Left colon (tissue), 2 donors: ENCODE measurements around the gene UBIAD1. TPM values are rescaled to one million over a fixed set of nuclear protein-coding genes. Genes with fewer than 3 reads are reported as not detected.
A peak's percentile ranks its signal among the peaks of the same experiment; 100 is the strongest.

Source experiments
- ATAC-seq: fragments of 200-7000 bp; cut with Tn5 transposase; one replicate; pipeline ENCODE4 v1.9.1; 2020; ENCODE audit warnings: mild to moderate bottlenecking, moderate library complexity
- DNase-seq, 2 donors: peaks; one replicate each; pipeline ENCODE4 v3.0.0-alpha.2; 2020
- intact Hi-C, 2 donors: fragments of 100-400 bp; cut with DNase I in 1 of 2; cut with micrococcal nuclease in 1 of 2; formaldehyde crosslinking; loops; one replicate each; pipeline versions ENCODE4 v1.11.2 to v1.14.0; 2022; cut with DNase I, micrococcal nuclease
- total RNA-seq, 2 donors: library from RNA; stranded (reverse); fragmentation: NEBNext Ultra II Directional; extraction: Animal tissue kit (Norgen Biotek cat#: 25700); gene quantifications; one replicate each; pipeline ENCODE4 v1.2.1, GENCODE V29; 2021
- donor health status: DM: no; HTN: no; CAD: no.
- donor health status: DM: yes; HTN: yes; CAD: no.

UBIAD1 gene
- total RNA-seq, 2 donors from 2014 or later: 11.0 to 12.4 TPM

GRCh38 chr1:11333631-11334030 is 60.6 kb downstream of the UBIAD1 start:
- ATAC-seq (no peak), DNase-seq (no peak)
- intact Hi-C loops: no loop called here

GRCh38 chr1:11334261-11334804 is 61.3 kb downstream of the UBIAD1 start:
- intact Hi-C loops: no loop called here
- ATAC-seq: no peak
- no peak for DNase-seq

- no peak for DNase-seq
- ATAC-seq: no peak
- intact Hi-C loops: loop anchor here in 1 of 2 donors (5.0 kb wide), 1 partner anchor 307 kb away; no protein-coding TSS in a partner anchor
Observed at GRCh38 chr1:11334821-11335220, 61.8 kb downstream of the UBIAD1 start.

GRCh38 chr1:11335417-11336056 is 62.5 kb downstream of the UBIAD1 start:
- intact Hi-C loops: loop anchor here in 1 of 2 donors (5.0 kb wide), 1 partner anchor 307 kb away; no protein-coding TSS in a partner anchor
- DNase-seq: no peak
- no peak for ATAC-seq

GRCh38 chr1:11337580-11338073 is 64.6 kb downstream of the UBIAD1 start:
- peak in 1 of 2 donors; percentile 71 for DNase-seq
- intact Hi-C loops: loop anchor here in 1 of 2 donors (5.0 kb wide), 1 partner anchor 305 kb away; no protein-coding TSS in a partner anchor
- peak; percentile 54 for ATAC-seq

Other genes with a start within 250 kb of the UBIAD1 start
- not detected for gene MASP2, start 226.0 kb upstream of the UBIAD1 start, total RNA-seq
- gene SRM, start 213.2 kb upstream of the UBIAD1 start, total RNA-seq: 10 to 100 TPM; 17.8 to 29.9 TPM
- gene EXOSC10, start 173.3 kb upstream of the UBIAD1 start, total RNA-seq: 10 to 100 TPM; 38.2 to 54.3 TPM
- under 1 TPM; 0.34 to 0.81 TPM for gene ANGPTL7, start 83.8 kb upstream of the UBIAD1 start, total RNA-seq
- 10 to 100 TPM; 31.0 to 40.1 TPM for gene MTOR, start 10.6 kb upstream of the UBIAD1 start, total RNA-seq
- under 1 TPM; 0.18 to 0.31 TPM for gene DISP3, start 206.0 kb downstream of the UBIAD1 start, total RNA-seq